PC-3 (cell line): ENCODE data around the gene MAP3K8. TPM values are rescaled to one million over a fixed set of nuclear protein-coding genes. Genes with fewer than 3 reads are reported as not detected.

ENCODE experiments used
- ATAC-seq: fragments of 200-7000 bp; cut with Tn5 transposase; 2 replicates; pipeline ENCODE4 v1.9.1; 2020; ENCODE audit warnings: mild to moderate bottlenecking, moderate library complexity
- BruUV-seq: library from RNA; stranded (reverse); fragments of 400-500 nt; replicated peaks from 2 replicates; lab custom pipeline; 2021; lab: Mats Ljungman, UMichigan
- CTCF ChIA-PET: fragments of 300-600 bp; sonication (Branson Sonifier 250); formaldehyde crosslinking; loops from one replicate; lab custom pipeline; 2022; ENCODE audit warnings: antibody characterized with exemption; lab: Charles Lee
- POLR2A ChIA-PET: fragments of 300-600 bp; sonication (Branson Sonifier 250); formaldehyde crosslinking; loops from one replicate; lab custom pipeline; 2022; ENCODE audit warnings: antibody characterized with exemption; ENCODE audit not compliant: unreplicated experiment; lab: Charles Lee
- DNase-seq: peaks from one replicate; pipeline ENCODE4 v3.0.0-alpha.2; 2015
- H2AFZ ChIP-seq: fragments of 300-600 bp; sonication (generic); 2 replicates; pipeline ENCODE4 v1.6.0; 2016; ENCODE audit warnings: antibody characterized with exemption, low read length
- H3F3A ChIP-seq: fragments of 300-600 bp; sonication (generic); one replicate; pipeline ENCODE4 v1.6.0; 2017; ENCODE audit warnings: antibody characterized with exemption, low read length, control low read depth, mild to moderate bottlenecking; ENCODE audit not compliant: unreplicated experiment
- H3K27ac ChIP-seq: fragments of 300-600 bp; sonication (generic); 2 replicates; pipeline ENCODE4 v1.5.1; 2016; ENCODE audit warnings: mild to moderate bottlenecking, low read length
- H3K27me3 ChIP-seq: fragments of 300-600 bp; sonication (generic); 2 replicates; pipeline ENCODE4 v1.6.1; 2016; ENCODE audit warnings: low read length, mixed read lengths
- H3K36me3 ChIP-seq: fragments of 300-600 bp; sonication (generic); 2 replicates; pipeline ENCODE4 v1.6.1; 2016; ENCODE audit warnings: low read depth, mixed run types, low read length, mixed read lengths
- H3K4me1 ChIP-seq: fragments of 300-600 bp; sonication (generic); 2 replicates; pipeline ENCODE4 v1.5.1; 2016; ENCODE audit warnings: low read length; ENCODE audit not compliant: insufficient read depth
- H3K4me2 ChIP-seq: fragments of 300-600 bp; sonication (generic); 2 replicates; pipeline ENCODE4 v1.6.0; 2016; ENCODE audit warnings: low read length
- H3K4me3 ChIP-seq: fragments of 300-600 bp; sonication (generic); 2 replicates; pipeline ENCODE4 v1.5.1; 2016; ENCODE audit warnings: mild to moderate bottlenecking, low read length, mixed read lengths
- H3K79me2 ChIP-seq: fragments of 300-600 bp; sonication (generic); 2 replicates; pipeline ENCODE4 v1.6.1; 2017; ENCODE audit warnings: low read length, mixed read lengths
- H3K9ac ChIP-seq: fragments of 300-600 bp; sonication (generic); 2 replicates; pipeline ENCODE4 v1.6.0; 2016; ENCODE audit warnings: mild to moderate bottlenecking, low read length
- H3K9me2 ChIP-seq: fragments of 300-600 bp; sonication (generic); replicated peaks from 2 replicates; pipeline ENCODE4 v1.6.1; 2016; ENCODE audit warnings: mixed run types, low read length, mixed read lengths
- H3K9me3 ChIP-seq: fragments of 300-600 bp; sonication (generic); 2 replicates; pipeline ENCODE4 v1.6.1; 2016; ENCODE audit warnings: low read length, mixed read lengths
- H4K20me1 ChIP-seq: fragments of 300-600 bp; sonication (generic); 2 replicates; pipeline ENCODE4 v1.6.1; 2016; ENCODE audit warnings: low read length, mixed read lengths
- EZH2 ChIP-seq: fragments of 300-600 bp; sonication (generic); IDR thresholded peaks from one replicate; pipeline ENCODE4 v1.6.1; 2017; ENCODE audit warnings: antibody characterized with exemption, mild to moderate bottlenecking, low read length; ENCODE audit not compliant: unreplicated experiment
- EZH2phosphoT487 ChIP-seq: fragments of 300-600 bp; sonication (generic); IDR thresholded peaks from 2 replicates; pipeline ENCODE4 v1.6.1; 2018; ENCODE audit warnings: mild to moderate bottlenecking, antibody characterized with exemption, low read length, borderline replicate concordance
- intact Hi-C: fragments of 100-400 bp; cut with micrococcal nuclease; formaldehyde crosslinking; loops from 2 replicates; pipeline ENCODE4 v1.9.0; 2023
- total RNA-seq: library from RNA; depleted of rRNA; stranded (reverse); fragments of >200 nt; gene quantifications from 2 replicates; pipeline ENCODE4 v1.2.3, GENCODE V29; 2014
- TF ChIP-seq, protein P1 (sequence below): fragments of 300-600 bp; sonication (generic); conservative IDR thresholded peaks from 2 replicates; pipeline ENCODE4 v1.5.1; 2017; ENCODE audit warnings: antibody characterized with exemption, low read depth, mild to moderate bottlenecking, low read length

Gene MAP3K8
- total RNA-seq, 1 experiment from 2014 or later, result 6.5 TPM

DNA sequence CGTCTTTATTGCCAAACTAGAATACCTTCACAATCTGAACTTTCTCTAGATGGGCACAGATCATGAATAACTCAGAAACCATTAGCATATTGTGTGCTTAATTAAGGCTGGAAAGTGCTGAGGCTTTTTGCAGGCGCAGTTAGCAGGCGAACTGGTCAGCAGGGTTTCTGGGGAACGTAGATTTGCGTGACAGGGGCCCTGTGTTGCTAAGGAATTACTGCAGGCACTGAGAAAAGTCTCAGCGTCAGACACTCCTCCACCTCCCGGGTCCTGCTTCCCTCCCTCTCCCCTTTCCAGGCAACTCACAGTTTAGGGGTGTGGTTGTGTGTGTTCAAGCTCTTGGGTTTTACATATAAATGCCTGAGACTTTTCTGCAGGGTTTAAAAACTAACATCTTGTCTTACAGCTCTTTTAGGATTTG lies 2.2 kb downstream of the MAP3K8 start:
- H3K79me2 ChIP-seq, result peaks cover 49% of the 10 kb centered on the region
- H3K4me2 ChIP-seq, result peak overlapping the region; percentile 89
- peak overlapping the region; percentile 98 for H3K4me3 ChIP-seq
- H3K9me3 ChIP-seq, result no peaks in the 10 kb centered on the region
- H3K36me3 ChIP-seq, result peaks cover 5% of the 10 kb centered on the region; the same call in 1 of the 2 replicates
- peaks cover 18% of the 10 kb centered on the region; the same call in 1 of the 2 replicates for H4K20me1 ChIP-seq
- ChIA-PET CTCF (interaction anchor here (0.6 kb wide), 1 partner anchor 77 kb away, joined by 6 read pairs; no protein-coding TSS in a partner anchor), POLR2A (no interaction called here)
- intact Hi-C loops, result no loop called here
- H3K9ac ChIP-seq, result peak overlapping the region; percentile 72
- no peaks in the 10 kb centered on the region for H3K9me2 ChIP-seq
- no TSS peak for BruUV-seq
- TF ChIP-seq, protein P1, sequence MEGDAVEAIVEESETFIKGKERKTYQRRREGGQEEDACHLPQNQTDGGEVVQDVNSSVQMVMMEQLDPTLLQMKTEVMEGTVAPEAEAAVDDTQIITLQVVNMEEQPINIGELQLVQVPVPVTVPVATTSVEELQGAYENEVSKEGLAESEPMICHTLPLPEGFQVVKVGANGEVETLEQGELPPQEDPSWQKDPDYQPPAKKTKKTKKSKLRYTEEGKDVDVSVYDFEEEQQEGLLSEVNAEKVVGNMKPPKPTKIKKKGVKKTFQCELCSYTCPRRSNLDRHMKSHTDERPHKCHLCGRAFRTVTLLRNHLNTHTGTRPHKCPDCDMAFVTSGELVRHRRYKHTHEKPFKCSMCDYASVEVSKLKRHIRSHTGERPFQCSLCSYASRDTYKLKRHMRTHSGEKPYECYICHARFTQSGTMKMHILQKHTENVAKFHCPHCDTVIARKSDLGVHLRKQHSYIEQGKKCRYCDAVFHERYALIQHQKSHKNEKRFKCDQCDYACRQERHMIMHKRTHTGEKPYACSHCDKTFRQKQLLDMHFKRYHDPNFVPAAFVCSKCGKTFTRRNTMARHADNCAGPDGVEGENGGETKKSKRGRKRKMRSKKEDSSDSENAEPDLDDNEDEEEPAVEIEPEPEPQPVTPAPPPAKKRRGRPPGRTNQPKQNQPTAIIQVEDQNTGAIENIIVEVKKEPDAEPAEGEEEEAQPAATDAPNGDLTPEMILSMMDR, result no peak
- TF ChIP-seq EZH2phosphoT487 (no peak), EZH2 (no peak)
- no peak overlapping the region for H2AFZ ChIP-seq
- H3K27ac ChIP-seq, result peak overlapping the region; percentile 86
- ATAC-seq, result peak; percentile 19
- H3K4me1 ChIP-seq, result peaks cover 38% of the 10 kb centered on the region
- DNase-seq, result peak; percentile 64
- no peaks in the 10 kb centered on the region for H3K27me3 ChIP-seq
- no peaks in the 10 kb centered on the region for H3F3A ChIP-seq

DNA sequence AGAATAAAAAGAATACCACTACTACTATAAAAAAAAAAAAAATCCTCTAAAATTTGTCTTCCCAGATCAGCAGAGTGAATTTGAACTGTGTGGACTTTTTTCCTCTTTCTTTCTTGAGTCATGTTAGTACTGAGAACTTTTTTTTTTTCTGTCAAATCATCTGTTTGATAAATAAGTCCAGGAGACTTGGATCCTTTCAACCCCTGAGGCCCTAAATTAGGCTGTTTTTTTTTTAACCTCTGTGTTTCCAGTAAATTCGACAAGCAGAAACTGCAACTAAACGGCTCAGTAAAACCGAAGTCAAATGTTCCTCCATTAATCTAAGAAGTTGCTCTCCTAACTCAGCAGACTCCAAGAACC lies 2.7 kb downstream of the MAP3K8 start:
- no peaks in the 10 kb centered on the region for H3K9me3 ChIP-seq
- H3K9ac ChIP-seq, result peak overlapping the region; percentile 72
- peaks cover 5% of the 10 kb centered on the region; the same call in 1 of the 2 replicates for H3K36me3 ChIP-seq
- DNase-seq, result no peak
- ATAC-seq, result no peak
- CTCF ChIA-PET, result interaction anchor here (0.6 to 1.1 kb wide), 2 partner anchors 23 to 77 kb away, joined by 4 to 6 read pairs; no protein-coding TSS in a partner anchor
- intact Hi-C loops, result no loop called here
- POLR2A ChIA-PET, result interaction anchor here (1.3 kb wide), 1 partner anchor 14 kb away, joined by 6 read pairs; no protein-coding TSS in a partner anchor
- no peaks in the 10 kb centered on the region for H3K27me3 ChIP-seq
- peak overlapping the region; percentile 98 for H3K4me3 ChIP-seq
- no TSS peak for BruUV-seq
- H4K20me1 ChIP-seq, result peaks cover 18% of the 10 kb centered on the region; the same call in 1 of the 2 replicates
- peaks cover 49% of the 10 kb centered on the region for H3K79me2 ChIP-seq
- H3K9me2 ChIP-seq, result no peaks in the 10 kb centered on the region
- H3K27ac ChIP-seq, result peak overlapping the region; percentile 86
- H3K4me1 ChIP-seq, result peaks cover 33% of the 10 kb centered on the region
- H2AFZ ChIP-seq, result no peak overlapping the region
- no peaks in the 10 kb centered on the region for H3F3A ChIP-seq
- H3K4me2 ChIP-seq, result peak overlapping the region; percentile 89
- no peak for TF ChIP-seq EZH2
- no peak for TF ChIP-seq EZH2phosphoT487
- TF ChIP-seq, protein P1, result no peak
